Adipocyte (in vitro differentiated cells): ENCODE results near the gene DAAM1.

Experiments
- DNase-seq: peaks from one replicate; pipeline ENCODE4 v3.0.0-alpha.2; 2015; ENCODE audit warnings: low read depth
- H3K27me3 ChIP-seq: replicated peaks from 2 replicates; pipeline ENCODE4 v1.7.0; 2013; ENCODE audit warnings: mild to moderate bottlenecking, low read length, moderate library complexity; ENCODE audit not compliant: control insufficient read depth, insufficient read depth
- H3K36me3 ChIP-seq: 2 replicates; pipeline ENCODE4 v1.7.0; 2013; ENCODE audit warnings: low read length, mild to moderate bottlenecking, moderate library complexity; ENCODE audit not compliant: control insufficient read depth, insufficient read depth, severe bottlenecking
- H3K4me1 ChIP-seq: 2 replicates; pipeline ENCODE4 v1.7.0; 2013; ENCODE audit warnings: mild to moderate bottlenecking, low read length, moderate library complexity; ENCODE audit not compliant: control insufficient read depth, insufficient read depth
- H3K4me3 ChIP-seq: 2 replicates; pipeline ENCODE4 v1.7.0; 2013; ENCODE audit warnings: mild to moderate bottlenecking, low read length, moderate library complexity
- H3K9ac ChIP-seq: 2 replicates; pipeline ENCODE4 v1.7.0; 2013; ENCODE audit warnings: mild to moderate bottlenecking, low read length, moderate library complexity
- H3K9me3 ChIP-seq: 2 replicates; pipeline ENCODE4 v1.7.0; 2013; ENCODE audit warnings: mild to moderate bottlenecking, low read length, moderate library complexity; ENCODE audit not compliant: control insufficient read depth

DAAM1 gene

DNA sequence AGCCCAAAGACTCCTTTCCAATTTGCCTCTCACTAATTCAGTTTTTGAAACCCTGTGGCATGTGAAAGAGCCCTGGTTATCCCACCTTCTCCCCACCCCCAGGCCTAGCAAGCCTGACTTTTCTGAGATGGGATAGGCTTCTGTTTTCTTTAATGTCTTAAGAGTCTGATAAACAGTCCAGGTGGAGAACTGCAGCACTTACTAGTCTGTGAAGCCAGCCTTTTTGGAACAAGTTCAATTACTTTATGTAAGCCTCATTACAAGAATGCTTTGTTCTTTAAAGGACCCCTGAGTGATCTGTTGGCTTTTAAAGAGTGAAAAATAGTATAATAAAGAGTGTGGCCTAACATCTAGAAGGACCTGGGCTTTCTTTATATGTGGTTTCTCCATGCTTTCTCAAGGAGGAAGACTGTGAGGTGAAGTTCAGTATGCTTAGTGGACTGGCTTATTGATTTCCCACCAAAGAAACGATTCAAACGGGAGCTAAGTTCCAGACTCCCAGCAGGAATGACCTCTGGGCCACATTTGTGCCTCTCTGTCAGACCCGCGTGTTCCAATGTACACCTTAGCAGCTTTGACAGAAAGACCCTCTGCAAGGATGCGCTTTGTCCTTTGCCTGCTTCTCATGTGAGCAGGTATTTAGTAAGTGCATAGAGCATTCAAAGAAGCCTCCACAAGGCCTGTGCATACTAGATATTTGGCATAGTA, 129.5 kb downstream of the DAAM1 start:
- Histone ChIP-seq H3K27me3 (no peaks in the 10 kb centered on the region), H3K4me3 (no peak overlapping the region), H3K36me3 (no peaks in the 10 kb centered on the region), H3K9me3 (no peaks in the 10 kb centered on the region), H3K9ac (no peak overlapping the region), H3K4me1 (peaks cover 59% of the 10 kb centered on the region)
- no peak for DNase-seq

DNA sequence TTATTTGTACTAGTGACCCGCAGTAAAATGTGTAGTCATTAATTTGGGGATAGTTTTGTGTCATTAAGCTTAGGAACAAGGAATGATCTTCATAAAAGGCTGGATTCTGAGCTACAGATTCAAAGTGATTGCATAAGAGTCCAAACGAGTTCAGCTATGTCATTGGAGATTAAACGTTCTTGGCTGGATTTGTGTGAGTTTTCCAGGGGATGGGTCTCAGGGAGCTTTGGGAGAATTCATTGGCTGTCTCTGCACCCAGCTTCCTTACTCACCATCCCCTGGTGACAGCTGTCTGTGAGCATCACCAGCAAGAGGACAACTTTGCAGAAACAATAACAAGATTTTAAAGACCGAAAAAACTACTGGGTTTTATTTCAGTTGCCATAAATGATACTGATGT, 130.4 kb downstream of the DAAM1 start:
- H3K27me3 ChIP-seq = no peaks in the 10 kb centered on the region
- H3K36me3 ChIP-seq = no peaks in the 10 kb centered on the region
- H3K4me3 ChIP-seq = peak overlapping the region; percentile 1
- no peak for DNase-seq
- no peaks in the 10 kb centered on the region for H3K9me3 ChIP-seq
- peak overlapping the region; percentile 4 for H3K9ac ChIP-seq
- peaks cover 50% of the 10 kb centered on the region for H3K4me1 ChIP-seq

DNA sequence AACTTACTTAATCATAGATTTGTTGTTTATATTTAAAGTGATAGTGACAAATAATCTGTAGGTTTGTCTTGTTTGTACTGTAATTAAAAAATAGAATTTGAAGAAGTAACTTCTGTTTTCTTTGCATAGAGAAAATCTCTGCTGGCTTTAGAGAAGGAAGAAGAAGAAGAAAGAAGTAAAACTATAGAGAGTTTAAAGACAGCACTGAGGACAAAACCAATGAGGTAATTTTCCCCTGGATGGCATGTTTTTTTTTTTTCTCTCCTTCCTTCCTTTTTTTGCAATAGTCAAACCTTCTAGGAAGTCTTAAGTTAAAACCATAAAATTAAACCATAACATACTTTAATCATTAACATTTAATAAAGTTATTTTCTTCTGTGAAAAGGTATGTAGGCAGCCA, 131.9 kb downstream of the DAAM1 start:
- Histone ChIP-seq H3K9me3 (no peaks in the 10 kb centered on the region), H3K27me3 (no peaks in the 10 kb centered on the region), H3K4me1 (peaks cover 42% of the 10 kb centered on the region), H3K36me3 (no peaks in the 10 kb centered on the region), H3K4me3 (peak overlapping the region; percentile 54), H3K9ac (peak overlapping the region; percentile 14)
- no peak for DNase-seq

DNA sequence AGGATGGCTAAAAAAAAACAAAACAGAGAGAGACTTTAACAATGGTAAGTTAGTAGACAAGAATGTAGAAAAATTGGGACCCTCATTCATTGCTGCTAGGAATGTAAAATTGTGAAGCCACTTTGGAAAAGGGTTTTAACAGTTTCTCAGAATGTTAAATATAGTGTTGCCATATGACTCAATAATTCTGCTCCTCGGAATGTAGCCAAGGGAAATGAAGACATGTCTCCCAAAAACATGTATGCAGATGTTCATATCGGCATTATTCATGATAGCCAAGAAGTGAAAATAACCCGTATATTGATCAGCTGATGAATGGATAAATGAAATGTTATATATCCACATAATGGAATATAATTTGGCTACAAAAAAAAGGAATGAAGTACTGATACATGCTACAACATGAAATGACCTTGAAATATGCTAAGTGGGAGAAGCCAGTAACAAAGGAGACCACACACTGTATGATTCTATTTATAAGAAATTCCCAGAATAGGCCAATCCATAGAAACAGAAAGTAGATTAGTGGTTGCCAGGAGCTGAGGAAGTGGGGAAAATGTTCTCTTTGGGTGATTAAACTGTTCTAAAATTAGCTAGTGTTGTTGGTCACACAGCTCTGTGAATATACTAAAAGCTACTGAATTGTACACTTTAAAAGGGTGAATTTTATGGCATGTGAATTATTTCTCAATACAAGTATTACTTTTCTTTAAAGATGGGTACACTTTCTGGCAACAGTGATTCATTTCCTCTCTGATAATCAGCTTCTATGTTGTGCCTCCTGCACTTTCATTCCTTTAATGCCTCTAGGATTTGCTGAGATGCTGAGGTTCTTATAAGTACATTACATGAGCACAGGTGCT, 132.5 kb downstream of the DAAM1 start:
- H3K4me3 ChIP-seq = peak overlapping the region; percentile 54
- H3K9me3 ChIP-seq = no peaks in the 10 kb centered on the region
- peak overlapping the region; percentile 14 for H3K9ac ChIP-seq
- peak; percentile 50 for DNase-seq
- H3K27me3 ChIP-seq = no peaks in the 10 kb centered on the region
- H3K36me3 ChIP-seq = peaks cover 5% of the 10 kb centered on the region
- peaks cover 41% of the 10 kb centered on the region for H3K4me1 ChIP-seq

DNA sequence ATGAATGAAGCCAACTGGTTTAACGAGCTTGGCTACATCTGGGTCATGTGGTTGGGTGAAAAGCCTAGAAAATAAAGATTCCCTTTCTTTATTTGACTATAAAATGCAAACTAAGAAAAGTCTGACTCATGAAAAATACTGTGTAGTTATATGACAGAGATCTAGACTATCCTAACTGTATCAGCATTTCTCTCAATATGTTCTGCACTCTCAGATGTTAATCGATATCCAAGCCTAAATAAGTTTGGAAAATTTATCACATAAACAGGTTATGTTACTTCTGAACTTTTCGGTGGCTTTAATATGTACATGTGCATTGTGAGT, 133.1 kb downstream of the DAAM1 start:
- Histone ChIP-seq H3K9ac (peak overlapping the region; percentile 13), H3K36me3 (peaks cover 9% of the 10 kb centered on the region), H3K4me3 (peak overlapping the region; percentile 54), H3K9me3 (no peaks in the 10 kb centered on the region), H3K27me3 (no peaks in the 10 kb centered on the region), H3K4me1 (peaks cover 47% of the 10 kb centered on the region)
- no peak for DNase-seq

DNA sequence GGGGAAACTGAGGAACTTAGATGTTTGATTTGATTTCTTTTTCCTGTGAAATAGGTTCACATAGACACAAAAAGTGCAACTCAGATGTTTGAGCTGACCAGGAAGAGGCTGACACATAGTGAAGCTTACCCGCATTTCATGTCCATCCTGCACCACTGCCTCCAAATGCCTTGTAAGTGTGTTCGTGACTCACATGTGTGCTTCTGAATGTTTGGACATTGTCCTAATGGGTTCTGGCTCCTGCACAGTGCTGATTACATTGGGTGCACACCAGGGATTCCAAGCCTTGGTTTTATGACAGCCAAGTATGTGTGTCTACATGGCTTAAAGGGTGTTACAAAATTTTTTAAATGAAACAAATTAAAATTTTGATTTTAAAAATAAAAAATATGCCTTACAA, 137.4 kb downstream of the DAAM1 start:
- Histone ChIP-seq H3K4me1 (peaks cover 21% of the 10 kb centered on the region), H3K9me3 (no peaks in the 10 kb centered on the region), H3K27me3 (no peaks in the 10 kb centered on the region), H3K36me3 (peaks cover 28% of the 10 kb centered on the region), H3K4me3 (no peak overlapping the region), H3K9ac (no peak overlapping the region)
- no peak for DNase-seq

DNA sequence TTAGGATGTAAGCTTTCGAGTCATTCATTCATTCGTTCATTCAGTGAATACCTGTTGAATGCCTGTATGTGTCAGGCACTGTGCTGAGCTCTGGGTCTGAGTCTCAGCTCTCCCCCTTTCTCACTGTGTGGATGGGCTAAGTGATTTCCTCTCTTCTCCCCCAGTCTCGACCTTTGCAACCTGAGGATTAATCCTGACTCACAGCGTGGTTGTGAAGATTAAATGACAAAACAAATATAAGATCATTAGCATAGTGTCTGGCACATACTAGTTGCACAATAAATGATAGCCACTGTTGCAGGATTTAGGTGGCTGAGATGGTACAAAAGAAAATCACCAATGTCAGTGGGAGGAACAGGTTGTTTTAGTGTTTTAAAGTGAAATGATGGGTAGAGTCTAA, 140.0 kb downstream of the DAAM1 start:
- H3K9ac ChIP-seq = no peak overlapping the region
- no peaks in the 10 kb centered on the region for H3K27me3 ChIP-seq
- H3K4me1 ChIP-seq = peaks cover 22% of the 10 kb centered on the region
- DNase-seq = no peak
- no peak overlapping the region for H3K4me3 ChIP-seq
- H3K9me3 ChIP-seq = no peaks in the 10 kb centered on the region
- peaks cover 36% of the 10 kb centered on the region for H3K36me3 ChIP-seq

DNA sequence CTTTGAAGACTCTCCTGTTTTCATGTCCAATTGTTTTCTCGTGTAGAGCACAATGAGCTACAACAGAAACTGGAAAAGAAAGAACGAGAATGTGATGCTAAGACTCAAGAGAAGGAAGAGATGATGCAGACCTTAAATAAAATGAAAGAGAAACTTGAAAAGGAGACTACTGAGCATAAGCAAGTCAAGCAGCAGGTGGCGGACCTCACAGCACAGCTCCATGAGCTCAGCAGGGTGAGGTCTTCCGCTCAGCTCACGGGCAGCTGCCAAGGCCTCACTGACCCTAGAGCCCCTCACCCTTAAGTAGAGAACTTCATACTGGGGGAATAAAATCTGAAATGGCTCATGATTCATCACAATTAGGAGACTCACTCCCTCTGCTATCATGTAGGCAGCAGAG, 142.0 kb downstream of the DAAM1 start:
- Histone ChIP-seq H3K4me1 (peaks cover 33% of the 10 kb centered on the region), H3K36me3 (peaks cover 36% of the 10 kb centered on the region), H3K9ac (no peak overlapping the region), H3K9me3 (no peaks in the 10 kb centered on the region), H3K4me3 (no peak overlapping the region), H3K27me3 (no peaks in the 10 kb centered on the region)
- DNase-seq = no peak

DNA sequence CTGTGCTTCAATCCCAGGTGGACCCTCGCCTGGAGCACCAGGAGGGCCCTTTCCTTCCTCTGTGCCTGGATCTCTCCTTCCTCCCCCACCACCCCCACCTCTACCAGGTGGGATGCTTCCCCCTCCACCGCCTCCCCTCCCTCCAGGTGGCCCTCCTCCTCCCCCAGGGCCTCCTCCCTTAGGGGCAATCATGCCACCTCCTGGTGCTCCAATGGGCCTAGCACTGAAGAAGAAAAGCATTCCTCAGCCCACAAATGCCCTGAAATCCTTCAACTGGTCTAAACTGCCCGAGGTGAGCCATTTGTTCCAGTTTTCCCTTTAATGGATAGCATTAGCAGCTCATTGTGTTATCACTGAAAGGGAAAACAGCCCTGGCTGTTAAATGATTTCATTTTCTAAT, 142.8 kb downstream of the DAAM1 start:
- H3K4me1 ChIP-seq = peaks cover 30% of the 10 kb centered on the region
- H3K9ac ChIP-seq = no peak overlapping the region
- peaks cover 31% of the 10 kb centered on the region for H3K36me3 ChIP-seq
- H3K9me3 ChIP-seq = no peaks in the 10 kb centered on the region
- no peak overlapping the region for H3K4me3 ChIP-seq
- no peak for DNase-seq
- no peaks in the 10 kb centered on the region for H3K27me3 ChIP-seq

DNA sequence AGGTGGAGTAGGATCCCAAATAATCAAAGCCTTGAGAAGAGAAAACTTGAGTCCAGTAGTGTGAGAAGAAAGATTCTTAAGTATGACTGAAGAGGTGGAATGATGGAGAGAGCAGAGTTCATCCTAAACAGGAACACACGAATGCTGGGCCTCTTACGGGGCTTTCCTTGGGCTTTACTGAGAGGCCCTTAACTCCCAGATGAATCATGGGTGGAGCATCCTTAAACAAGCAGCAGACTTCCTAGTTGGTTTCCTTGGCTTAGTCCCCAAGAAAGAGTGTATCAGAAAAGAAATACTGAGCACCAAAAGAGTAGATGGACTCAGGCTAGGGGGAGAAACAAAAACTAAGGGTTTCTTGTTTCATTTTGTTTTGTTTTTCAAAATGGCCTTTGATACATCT, 144.3 kb downstream of the DAAM1 start:
- Histone ChIP-seq H3K4me1 (peaks cover 41% of the 10 kb centered on the region), H3K9me3 (no peaks in the 10 kb centered on the region)

DNA sequence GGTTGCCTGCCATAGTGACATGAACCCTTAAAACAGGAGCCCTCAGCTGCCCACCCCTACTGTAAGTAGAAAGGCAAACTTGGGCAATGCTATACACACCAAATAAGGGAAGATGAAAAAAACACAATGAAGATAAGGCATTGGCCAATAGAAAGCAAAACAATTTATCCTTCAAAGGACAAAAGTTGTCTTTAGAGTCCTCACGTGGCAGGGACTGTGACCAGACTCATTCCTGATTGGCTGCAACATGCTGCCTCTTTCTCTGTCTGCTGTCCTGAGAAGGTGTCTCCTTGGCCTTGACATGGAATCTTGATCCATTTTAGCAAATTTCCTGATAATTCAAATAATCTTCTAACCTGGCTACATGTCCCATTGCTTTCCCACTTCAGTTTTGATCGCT, 144.8 kb downstream of the DAAM1 start:
- Histone ChIP-seq H3K27me3 (no peaks in the 10 kb centered on the region), H3K36me3 (peaks cover 22% of the 10 kb centered on the region), H3K4me3 (peak overlapping the region; percentile 40), H3K4me1 (peaks cover 46% of the 10 kb centered on the region), H3K9ac (no peak overlapping the region), H3K9me3 (no peaks in the 10 kb centered on the region)
- DNase-seq = peak; percentile 25

More for the DNA sequence above, 144.3 kb downstream of the DAAM1 start:
- no peaks in the 10 kb centered on the region for H3K27me3 ChIP-seq
- no peak overlapping the region for H3K9ac ChIP-seq
- peaks cover 24% of the 10 kb centered on the region for H3K36me3 ChIP-seq
- H3K4me3 ChIP-seq = peak overlapping the region; percentile 40
- peak; percentile 90 for DNase-seq
